Gastrocnemius medialis (tissue), 4 donors: ENCODE results near the gene SBDS. TPM values are rescaled to one million over a fixed set of nuclear protein-coding genes. Genes with fewer than 3 reads are reported as not detected.
"Not testable (repeated sequence)": the region's sequence is repeated elsewhere in the genome, so short reads cannot be mapped to it uniquely, and the experiment has no call there.

Experiments used
- ATAC-seq, 2 donors: fragments of 150-250 bp; one replicate each; pipeline ENCODE4 v1.9.1; 2016
- DNase-seq, 2 donors: peaks; one replicate each; pipeline ENCODE4 v3.0.0-alpha.2; 2019
- H3K27ac ChIP-seq, 4 donors: fragments of 200-600 bp; sonication (generic); 1 replicate in 1 of 4; 2 replicates in 3 of 4; pipeline ENCODE4 v1.5.1; 2016 to 2018; ENCODE audit warnings: mild to moderate bottlenecking in 2 of 4, moderate library complexity in 1 of 4
- H3K27me3 ChIP-seq, 3 donors: fragments of 200-600 bp; sonication (generic) in 2 of 3; 1 replicate in 1 of 3; 2 replicates in 2 of 3; pipeline versions ENCODE4 v1.5.1 to v1.6.0; 2016 to 2019; ENCODE audit warnings: mild to moderate bottlenecking in 1 of 3, moderate library complexity in 1 of 3
- H3K36me3 ChIP-seq, 2 donors: fragments of 200-600 bp; sonication (generic) in 1 of 2; one replicate each; pipeline ENCODE4 v1.5.1; 2017 to 2018
- H3K4me1 ChIP-seq, 2 donors: fragments of 200-600 bp; sonication (generic) in 1 of 2; one replicate each; pipeline ENCODE4 v1.5.1; 2016 to 2017; ENCODE audit warnings: mild to moderate bottlenecking in 2 of 2
- H3K4me3 ChIP-seq, 4 donors: fragments of 200-600 bp; sonication (generic) in 3 of 4; 1 replicate in 1 of 4; 2 replicates in 3 of 4; pipeline ENCODE4 v1.5.1; 2016 to 2019; ENCODE audit warnings: mild to moderate bottlenecking in 2 of 4
- H3K9me3 ChIP-seq, 3 donors: fragments of 200-600 bp; sonication (generic) in 2 of 3; 1 replicate in 1 of 3; 2 replicates in 2 of 3; pipeline ENCODE4 v1.5.1; 2016 to 2019
- CTCF ChIP-seq, 5 experiments: fragments of 450-650 bp in 3 of 5; fragments of 200-600 bp in 2 of 5; sonication (generic) in 2 of 5; IDR thresholded peaks in 4 of 5; conservative IDR thresholded peaks in 1 of 5; 1 replicate in 4 of 5; 2 replicates in 1 of 5; pipeline ENCODE4 v1.5.1; 2016 to 2019; ENCODE audit warnings: antibody characterized with exemption in 5 of 5, mild to moderate bottlenecking in 3 of 5, moderate library complexity in 3 of 5
- POLR2A ChIP-seq, 2 donors: fragments of 450-650 bp; IDR thresholded peaks; one replicate each; pipeline ENCODE4 v1.6.1; 2017; ENCODE audit warnings: antibody characterized with exemption in 2 of 2, mild to moderate bottlenecking in 2 of 2, moderate library complexity in 2 of 2
- in situ Hi-C, 4 donors: fragments of 200-750 bp; cut with MboI; loops; one replicate each; pipeline versions ENCODE4 v1.15.0 to v1.8.0; 2017; ENCODE audit warnings: low sequenced_read_pairs in 4 of 4
- intact Hi-C: fragments of 100-400 bp; cut with DNase I; formaldehyde crosslinking; loops from one replicate; pipeline ENCODE4 v1.15.1; 2023; ENCODE audit warnings: low total_unique reads
- total RNA-seq, 4 donors: library from RNA; depleted of rRNA; stranded (reverse); fragments of >200 nt; gene quantifications; one replicate each; pipeline versions ENCODE4 v1.1.0 to v1.2.3, GENCODE V29; 2016

The SBDS gene
- total RNA-seq, 4 donors from 2014 or later: 226 to 391 (median 235) TPM

- ATAC-seq: no peak
- in situ Hi-C loops (no loop called here), intact Hi-C loops (no loop called here)
Measured at GRCh38 chr7:66970310-66970709, 25.1 kb downstream of the SBDS start.

GRCh38 chr7:66969001-66969400, 26.4 kb downstream of the SBDS start:
- ATAC-seq, H3K4me1 ChIP-seq, H3K9me3 ChIP-seq, intact Hi-C loops, DNase-seq, H3K36me3 ChIP-seq, H3K4me3 ChIP-seq, in situ Hi-C loops, H3K27me3 ChIP-seq, H3K27ac ChIP-seq: not testable (repeated sequence)

More at GRCh38 chr7:66970310-66970709, 25.1 kb downstream of the SBDS start:
- no peak overlapping the region for H3K27ac ChIP-seq
- no peaks in the 10 kb centered on the region for H3K27me3 ChIP-seq
- no peaks in the 10 kb centered on the region for H3K4me1 ChIP-seq
- no peak overlapping the region for H3K4me3 ChIP-seq
- H3K9me3 ChIP-seq: no peaks in the 10 kb centered on the region
- H3K36me3 ChIP-seq: no peaks in the 10 kb centered on the region
- DNase-seq: no peak
- TF ChIP-seq CTCF (IDR thresholded peaks at IDR 0.05 in 4 of 5, conservative IDR thresholded peaks at IDR 0.05 in 1 of 5): no peak
- TF ChIP-seq POLR2A (IDR thresholded peaks at IDR 0.05): no peak

GRCh38 chr7:66967029-66967428, 28.4 kb downstream of the SBDS start:
- no peak overlapping the region for H3K27ac ChIP-seq
- H3K36me3 ChIP-seq: no peaks in the 10 kb centered on the region
- no peaks in the 10 kb centered on the region for H3K4me1 ChIP-seq
- in situ Hi-C loops: no loop called here
- H3K27me3 ChIP-seq: no peaks in the 10 kb centered on the region
- ATAC-seq (no peak), DNase-seq (no peak)
- no peaks in the 10 kb centered on the region for H3K9me3 ChIP-seq
- TF ChIP-seq POLR2A (IDR thresholded peaks at IDR 0.05) (no peak), CTCF (IDR thresholded peaks at IDR 0.05 in 4 of 5, conservative IDR thresholded peaks at IDR 0.05 in 1 of 5) (no peak)
- intact Hi-C loops: no loop called here
- no peak overlapping the region for H3K4me3 ChIP-seq

DNA sequence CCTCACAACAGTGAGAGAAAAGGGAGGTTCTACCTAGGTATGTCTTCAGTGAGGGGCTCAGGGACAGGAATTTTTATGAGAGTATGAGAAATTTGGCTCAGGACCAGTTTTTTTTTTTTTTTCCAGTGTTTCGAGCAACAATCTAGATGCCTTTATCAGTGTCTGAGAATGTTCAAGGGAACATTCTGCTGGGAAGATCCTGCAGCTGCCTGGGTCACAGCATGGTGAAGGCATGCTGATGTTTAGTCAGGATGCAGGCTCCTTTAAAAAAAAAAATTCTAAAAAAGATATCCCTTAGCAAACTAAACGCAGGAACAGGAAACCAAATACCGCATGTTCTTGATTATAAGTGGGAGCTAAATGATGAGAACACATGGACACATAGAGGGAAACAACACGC, 31.0 kb downstream of the SBDS start:
- no peak for TF ChIP-seq POLR2A (IDR thresholded peaks at IDR 0.05)
- TF ChIP-seq CTCF (IDR thresholded peaks at IDR 0.05 in 4 of 5, conservative IDR thresholded peaks at IDR 0.05 in 1 of 5): no peak
- Histone ChIP-seq H3K27me3 (no peaks in the 10 kb centered on the region), H3K4me1 (no peaks in the 10 kb centered on the region), H3K4me3 (no peak overlapping the region), H3K36me3 (peaks cover 0 to 10% of the 10 kb centered on the region in 2 donors), H3K9me3 (no peaks in the 10 kb centered on the region), H3K27ac (no peak overlapping the region)
- DNase-seq (no peak), ATAC-seq (no peak)
- in situ Hi-C loops (no loop called here), intact Hi-C loops (no loop called here)

GRCh38 chr7:66961096-66961495, 34.3 kb downstream of the SBDS start:
- Histone ChIP-seq H3K27me3 (no peaks in the 10 kb centered on the region), H3K36me3 (peaks cover 0 to 38% of the 10 kb centered on the region in 2 donors), H3K27ac (no peak overlapping the region), H3K4me3 (no peak overlapping the region), H3K4me1 (no peaks in the 10 kb centered on the region), H3K9me3 (no peaks in the 10 kb centered on the region)
- TF ChIP-seq CTCF (IDR thresholded peaks at IDR 0.05 in 4 of 5, conservative IDR thresholded peaks at IDR 0.05 in 1 of 5) (no peak), POLR2A (IDR thresholded peaks at IDR 0.05) (no peak)
- in situ Hi-C loops: no loop called here
- DNase-seq (no peak), ATAC-seq (no peak)
- intact Hi-C loops: no loop called here
